ENCODE measurements around the gene FRMPD4.

DNA sequence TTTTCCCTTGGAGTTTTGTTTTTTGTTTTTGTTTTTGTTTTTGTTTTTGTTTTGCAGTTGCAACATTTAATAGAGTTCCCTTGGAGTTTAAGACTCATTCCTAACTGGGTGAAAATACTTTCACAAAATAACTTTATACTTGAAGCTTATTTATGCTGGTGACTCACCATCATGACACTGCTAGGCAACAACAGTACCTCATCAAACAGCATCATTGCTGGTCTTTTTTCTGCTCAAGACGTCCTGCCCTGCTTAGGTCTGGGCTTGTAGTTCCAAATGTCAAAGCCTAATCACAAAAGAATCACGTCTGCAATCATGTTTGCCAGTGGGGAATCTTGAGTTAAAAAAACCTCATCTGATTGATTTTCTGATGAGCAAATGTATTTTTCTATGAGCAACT, 547.3 kb downstream of the FRMPD4 start:
- TF ChIP-seq, protein P1, sequence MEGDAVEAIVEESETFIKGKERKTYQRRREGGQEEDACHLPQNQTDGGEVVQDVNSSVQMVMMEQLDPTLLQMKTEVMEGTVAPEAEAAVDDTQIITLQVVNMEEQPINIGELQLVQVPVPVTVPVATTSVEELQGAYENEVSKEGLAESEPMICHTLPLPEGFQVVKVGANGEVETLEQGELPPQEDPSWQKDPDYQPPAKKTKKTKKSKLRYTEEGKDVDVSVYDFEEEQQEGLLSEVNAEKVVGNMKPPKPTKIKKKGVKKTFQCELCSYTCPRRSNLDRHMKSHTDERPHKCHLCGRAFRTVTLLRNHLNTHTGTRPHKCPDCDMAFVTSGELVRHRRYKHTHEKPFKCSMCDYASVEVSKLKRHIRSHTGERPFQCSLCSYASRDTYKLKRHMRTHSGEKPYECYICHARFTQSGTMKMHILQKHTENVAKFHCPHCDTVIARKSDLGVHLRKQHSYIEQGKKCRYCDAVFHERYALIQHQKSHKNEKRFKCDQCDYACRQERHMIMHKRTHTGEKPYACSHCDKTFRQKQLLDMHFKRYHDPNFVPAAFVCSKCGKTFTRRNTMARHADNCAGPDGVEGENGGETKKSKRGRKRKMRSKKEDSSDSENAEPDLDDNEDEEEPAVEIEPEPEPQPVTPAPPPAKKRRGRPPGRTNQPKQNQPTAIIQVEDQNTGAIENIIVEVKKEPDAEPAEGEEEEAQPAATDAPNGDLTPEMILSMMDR (IDR thresholded peaks at IDR 0.05), result no peak
- no peak for TF ChIP-seq POLR2A (IDR thresholded peaks at IDR 0.05)

All from lower leg skin (tissue), 3 donors.